ENCODE data around the gene CCDC8.

- TF ChIP-seq, protein P1, sequence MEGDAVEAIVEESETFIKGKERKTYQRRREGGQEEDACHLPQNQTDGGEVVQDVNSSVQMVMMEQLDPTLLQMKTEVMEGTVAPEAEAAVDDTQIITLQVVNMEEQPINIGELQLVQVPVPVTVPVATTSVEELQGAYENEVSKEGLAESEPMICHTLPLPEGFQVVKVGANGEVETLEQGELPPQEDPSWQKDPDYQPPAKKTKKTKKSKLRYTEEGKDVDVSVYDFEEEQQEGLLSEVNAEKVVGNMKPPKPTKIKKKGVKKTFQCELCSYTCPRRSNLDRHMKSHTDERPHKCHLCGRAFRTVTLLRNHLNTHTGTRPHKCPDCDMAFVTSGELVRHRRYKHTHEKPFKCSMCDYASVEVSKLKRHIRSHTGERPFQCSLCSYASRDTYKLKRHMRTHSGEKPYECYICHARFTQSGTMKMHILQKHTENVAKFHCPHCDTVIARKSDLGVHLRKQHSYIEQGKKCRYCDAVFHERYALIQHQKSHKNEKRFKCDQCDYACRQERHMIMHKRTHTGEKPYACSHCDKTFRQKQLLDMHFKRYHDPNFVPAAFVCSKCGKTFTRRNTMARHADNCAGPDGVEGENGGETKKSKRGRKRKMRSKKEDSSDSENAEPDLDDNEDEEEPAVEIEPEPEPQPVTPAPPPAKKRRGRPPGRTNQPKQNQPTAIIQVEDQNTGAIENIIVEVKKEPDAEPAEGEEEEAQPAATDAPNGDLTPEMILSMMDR (IDR thresholded peaks at IDR 0.05), result no peak
- no peak for TF ChIP-seq POLR2A (IDR thresholded peaks at IDR 0.05)
Observed at GRCh38 chr19:46446021-46446420, 32.7 kb upstream of the CCDC8 start.
